GM08714 (cell line): ENCODE measurements around the gene B3GNT9.

ENCODE experiments used
- H3K4me3 ChIP-seq: fragments of 200-500 bp; sonication (Bioruptor generic); 2 replicates; pipeline ENCODE4 v1.5.1; 2014; ENCODE audit warnings: mild to moderate bottlenecking, low read length, inconsistent platforms
- ZNF274 ChIP-seq: IDR thresholded peaks from 2 replicates; pipeline ENCODE4 v1.6.1; 2012; ENCODE audit warnings: mild to moderate bottlenecking, low read depth, low read length

B3GNT9 gene

GRCh38 chr16:67180166-67180565, 29.4 kb upstream of the B3GNT9 start:
- TF ChIP-seq ZNF274, result no peak
- H3K4me3 ChIP-seq, result no peak overlapping the region

GRCh38 chr16:67179421-67180080, 28.8 kb upstream of the B3GNT9 start:
- H3K4me3 ChIP-seq, result no peak overlapping the region
- no peak for TF ChIP-seq ZNF274

GRCh38 chr16:67177743-67178699, 27.2 kb upstream of the B3GNT9 start:
- no peak overlapping the region; the same call in 1 of the 2 replicates for H3K4me3 ChIP-seq
- TF ChIP-seq ZNF274, result no peak

- no peak for TF ChIP-seq ZNF274
- no peak overlapping the region for H3K4me3 ChIP-seq
Observed at GRCh38 chr16:67176662-67177061, 25.9 kb upstream of the B3GNT9 start.

- TF ChIP-seq ZNF274, result no peak
- no peak overlapping the region; the same call in 1 of the 2 replicates for H3K4me3 ChIP-seq
Observed at GRCh38 chr16:67174706-67175231, 24.0 kb upstream of the B3GNT9 start.

GRCh38 chr16:67173808-67174705, 23.3 kb upstream of the B3GNT9 start:
- no peak for TF ChIP-seq ZNF274
- peak overlapping the region; percentile 46; the same call in 1 of the 2 replicates for H3K4me3 ChIP-seq

GRCh38 chr16:67173323-67173722, 22.5 kb upstream of the B3GNT9 start:
- no peak for TF ChIP-seq ZNF274
- peak overlapping the region; percentile 46; the same call in 1 of the 2 replicates for H3K4me3 ChIP-seq

- H3K4me3 ChIP-seq, result peak overlapping the region; percentile 18; the same call in 1 of the 2 replicates
- no peak for TF ChIP-seq ZNF274
Observed at GRCh38 chr16:67170949-67171649, 20.3 kb upstream of the B3GNT9 start.

GRCh38 chr16:67170168-67170948, 19.6 kb upstream of the B3GNT9 start, which contains the start of gene NOL3:
TSS of gene NOL3 (plus strand) at chr16:67170538.
- peak within 1 kb of the TSS; percentile 18; the same call in 1 of the 2 replicates for H3K4me3 ChIP-seq
- TF ChIP-seq ZNF274, result no peak

GRCh38 chr16:67169642-67170167, 18.9 kb upstream of the B3GNT9 start:
- TF ChIP-seq ZNF274, result no peak
- H3K4me3 ChIP-seq, result peak overlapping the region; percentile 15; the same call in 1 of the 2 replicates

- TF ChIP-seq ZNF274, result no peak
- H3K4me3 ChIP-seq, result no peak overlapping the region
Observed at GRCh38 chr16:67169011-67169451, 18.2 kb upstream of the B3GNT9 start.

- H3K4me3 ChIP-seq, result no peak overlapping the region
- no peak for TF ChIP-seq ZNF274
Observed at GRCh38 chr16:67167588-67167987, 16.8 kb upstream of the B3GNT9 start.
